Measurements from ENCODE around the gene ROBO1.

ROBO1 gene

GRCh38 chr3:79146024-79146423 is 621.8 kb downstream of the ROBO1 start:
- no peak for DNase-seq

- no peak for DNase-seq
These were observed 627.1 kb downstream of the ROBO1 start for GRCh38 chr3:79140708-79141107.

GRCh38 chr3:79139395-79140068 is 628.3 kb downstream of the ROBO1 start:
- DNase-seq: no peak

- no peak for DNase-seq
These were observed 642.3 kb downstream of the ROBO1 start for GRCh38 chr3:79125313-79125984.

- no peak for DNase-seq
These were observed 652.3 kb downstream of the ROBO1 start for GRCh38 chr3:79115458-79115857.

GRCh38 chr3:79113876-79114275 is 653.9 kb downstream of the ROBO1 start:
- DNase-seq: no peak

- DNase-seq: no peak
These were observed 656.3 kb downstream of the ROBO1 start for GRCh38 chr3:79111375-79112052.

GRCh38 chr3:79109754-79110153 is 658.0 kb downstream of the ROBO1 start:
- DNase-seq: no peak

GRCh38 chr3:79103307-79103706 is 664.5 kb downstream of the ROBO1 start:
- no peak for DNase-seq

- no peak for DNase-seq
These were observed 669.7 kb downstream of the ROBO1 start for GRCh38 chr3:79097964-79098660.

GRCh38 chr3:79094654-79095053 is 673.1 kb downstream of the ROBO1 start:
- no peak for DNase-seq

GRCh38 chr3:79086514-79086913 is 681.3 kb downstream of the ROBO1 start:
- no peak for DNase-seq

GRCh38 chr3:79085171-79085570 is 682.6 kb downstream of the ROBO1 start:
- no peak for DNase-seq

GRCh38 chr3:79081335-79081734 is 686.5 kb downstream of the ROBO1 start:
- DNase-seq: no peak

GRCh38 chr3:79074558-79074957 is 693.2 kb downstream of the ROBO1 start:
- no peak for DNase-seq

GRCh38 chr3:79067734-79068133 is 700.1 kb downstream of the ROBO1 start:
- no peak for DNase-seq

GRCh38 chr3:79066481-79066880 is 701.3 kb downstream of the ROBO1 start:
- no peak for DNase-seq

GRCh38 chr3:79063624-79064023 is 704.2 kb downstream of the ROBO1 start:
- DNase-seq: no peak

GRCh38 chr3:79057756-79058155 is 710.0 kb downstream of the ROBO1 start:
- DNase-seq: no peak

- no peak for DNase-seq
These were observed 711.3 kb downstream of the ROBO1 start for GRCh38 chr3:79056498-79056897.

- DNase-seq: no peak
These were observed 715.6 kb downstream of the ROBO1 start for GRCh38 chr3:79052054-79052681.

- no peak for DNase-seq
These were observed 720.2 kb downstream of the ROBO1 start for GRCh38 chr3:79047581-79047980.

GRCh38 chr3:79041621-79042020 is 726.2 kb downstream of the ROBO1 start:
- DNase-seq: no peak
